ENCODE results near the gene KDM2B. TPM values are rescaled to one million over a fixed set of nuclear protein-coding genes. Genes with fewer than 3 reads are reported as not detected.

KDM2B gene
- total and polyA plus RNA-seq, 11 donors = 7.3 to 24.7 (median 10.3) TPM

- Histone ChIP-seq H3K36me3 (peaks cover 0 to 46% (median 33%) of the 10 kb centered on the region in 9 donors), H3K4me1 (peaks cover 0 to 19% (median 1%) of the 10 kb centered on the region in 12 donors), H3K4me3 (no peak overlapping the region), H3K9me3 (no peaks in the 10 kb centered on the region), H3K27ac (peak overlapping the region in 1 of 12 donors; percentile 30), H3K27me3 (no peaks in the 10 kb centered on the region)
- DNase-seq = no peak
- ATAC-seq = no peak
- TF ChIP-seq POLR2A (IDR thresholded peaks at IDR 0.05) (no peak), CTCF (IDR thresholded peaks at IDR 0.05) (no peak)
- WGBS, 4 donors = 81 to 91% (median 86%) methylated on average over 2 to 4 of the region's 4 CpGs
- intact Hi-C loops (cut with DNase I) = loop anchor here in 3 of 10 donors (5.0 kb wide), 1 partner anchor 113 kb away; no protein-coding TSS in a partner anchor
These were observed 136.0 kb downstream of the KDM2B start for GRCh38 chr12:121444842-121445202.

- Histone ChIP-seq H3K27me3 (no peaks in the 10 kb centered on the region), H3K4me1 (peaks cover 0 to 12% (median 1%) of the 10 kb centered on the region in 12 donors), H3K4me3 (no peak overlapping the region), H3K27ac (peak overlapping the region in 1 of 12 donors; percentile 30), H3K9me3 (no peaks in the 10 kb centered on the region), H3K36me3 (peaks cover 0 to 53% (median 39%) of the 10 kb centered on the region in 9 donors)
- intact Hi-C loops (cut with DNase I) = loop anchor here in 9 of 10 donors (1.0 to 5.0 kb wide), 4 partner anchors 92 to 112 kb away; partner anchors contain the start of gene ANAPC5 (in 1 of the 9)
- TF ChIP-seq POLR2A (IDR thresholded peaks at IDR 0.05) (no peak), CTCF (IDR thresholded peaks at IDR 0.05) (no peak)
- 88 to 92% (median 90%) methylated on average over 31 to 45 of the region's 45 CpGs for WGBS, 4 donors
- DNase-seq (no peak), ATAC-seq (peak in 2 of 4 donors; percentile 8 to 14)
These were observed 136.6 kb downstream of the KDM2B start for GRCh38 chr12:121443911-121444841.

- Histone ChIP-seq H3K4me1 (peaks cover 0 to 9% (median 0%) of the 10 kb centered on the region in 12 donors), H3K27me3 (no peaks in the 10 kb centered on the region), H3K27ac (peak overlapping the region in 1 of 12 donors; percentile 30), H3K36me3 (peaks cover 0 to 61% (median 48%) of the 10 kb centered on the region in 9 donors), H3K9me3 (no peaks in the 10 kb centered on the region), H3K4me3 (no peak overlapping the region)
- TF ChIP-seq CTCF (IDR thresholded peaks at IDR 0.05) (peak; percentile 73 to 92 (median 84)), POLR2A (IDR thresholded peaks at IDR 0.05) (no peak)
- intact Hi-C loops (cut with DNase I) = loop anchor here in 9 of 10 donors (1.0 to 5.0 kb wide), 4 partner anchors 91 to 111 kb away; partner anchors contain the start of gene ANAPC5 (in 1 of the 9)
- ATAC-seq (peak; percentile 89 to 94 (median 92)), DNase-seq (peak; percentile 76 to 92 (median 89))
- WGBS, 4 donors = 52 to 70% (median 60%) methylated on average over 12 to 20 of the region's 20 CpGs
These were observed 137.5 kb downstream of the KDM2B start for GRCh38 chr12:121443193-121443870.
